ENCODE results near the gene BATF.

- TF ChIP-seq CTCF (IDR thresholded peaks at IDR 0.05) (no peak), POLR2AphosphoS5 (IDR thresholded peaks at IDR 0.05; ENCODE audit: low read depth, low read length) (no peak), SIN3A (IDR thresholded peaks at IDR 0.05; ENCODE audit: borderline replicate concordance, insufficient read depth, low read depth, low read length) (no peak)
Observed at GRCh38 chr14:75553157-75553556, 30.9 kb downstream of the BATF start.
